GM23248 (cell line): ENCODE results near the gene FAM50B. TPM values are rescaled to one million over a fixed set of nuclear protein-coding genes. Genes with fewer than 3 reads are reported as not detected.
A peak's percentile ranks its signal among the peaks of the same experiment; 100 is the strongest.

Source experiments
- DNase-seq: peaks from one replicate; pipeline ENCODE4 v3.0.0-alpha.2; 2015
- H2AFZ ChIP-seq: fragments of 200-600 bp; sonication (generic); 2 replicates; pipeline ENCODE4 v1.6.1; 2016; ENCODE audit warnings: antibody characterized with exemption
- H3F3A ChIP-seq: fragments of 200-600 bp; sonication (generic); 2 replicates; pipeline ENCODE4 v1.6.1; 2016; ENCODE audit warnings: mild to moderate bottlenecking, antibody characterized with exemption, mixed run types; ENCODE audit not compliant: insufficient read depth
- H3K27ac ChIP-seq: fragments of 200-600 bp; sonication (generic); 2 replicates; pipeline ENCODE4 v1.5.1; 2016; ENCODE audit warnings: mild to moderate bottlenecking
- H3K27me3 ChIP-seq: fragments of 200-600 bp; sonication (generic); replicated peaks from 2 replicates; pipeline ENCODE4 v1.6.1; 2016; ENCODE audit warnings: mild to moderate bottlenecking; ENCODE audit not compliant: insufficient read depth
- H3K36me3 ChIP-seq: fragments of 200-600 bp; sonication (generic); 2 replicates; pipeline ENCODE4 v1.6.1; 2016; ENCODE audit warnings: low read depth, mild to moderate bottlenecking
- H3K4me1 ChIP-seq: fragments of 200-600 bp; sonication (generic); 2 replicates; pipeline ENCODE4 v1.6.1; 2016; ENCODE audit warnings: mild to moderate bottlenecking; ENCODE audit not compliant: insufficient read depth
- H3K4me2 ChIP-seq: fragments of 200-600 bp; sonication (generic); one replicate; pipeline ENCODE4 v1.6.1; 2016; ENCODE audit warnings: mild to moderate bottlenecking; ENCODE audit not compliant: unreplicated experiment
- H3K4me3 ChIP-seq: fragments of 200-600 bp; sonication (generic); 2 replicates; pipeline ENCODE4 v1.5.1; 2016; ENCODE audit warnings: mild to moderate bottlenecking
- H3K79me2 ChIP-seq: fragments of 200-600 bp; sonication (generic); 2 replicates; pipeline ENCODE4 v1.6.1; 2016; ENCODE audit warnings: mild to moderate bottlenecking; ENCODE audit not compliant: insufficient read depth
- H3K9ac ChIP-seq: fragments of 200-600 bp; sonication (generic); 2 replicates; pipeline ENCODE4 v1.6.1; 2016; ENCODE audit warnings: mild to moderate bottlenecking
- H3K9me2 ChIP-seq: fragments of 200-600 bp; sonication (generic); 2 replicates; pipeline ENCODE4 v1.6.1; 2016; ENCODE audit warnings: mixed run types, mild to moderate bottlenecking, moderate library complexity; ENCODE audit not compliant: insufficient read depth
- H3K9me3 ChIP-seq: fragments of 200-600 bp; sonication (generic); one replicate; pipeline ENCODE4 v1.6.1; 2017; ENCODE audit warnings: low read depth
- H4K20me1 ChIP-seq: fragments of 200-600 bp; sonication (generic); 2 replicates; pipeline ENCODE4 v1.6.0; 2016; ENCODE audit not compliant: insufficient read depth
- EZH2 ChIP-seq: fragments of 200-600 bp; sonication (generic); IDR thresholded peaks from 2 replicates; pipeline ENCODE4 v1.6.1; 2018; ENCODE audit warnings: antibody characterized with exemption, mild to moderate bottlenecking; ENCODE audit not compliant: insufficient read depth, poor library complexity, severe bottlenecking
- EZH2phosphoT487 ChIP-seq: fragments of 200-600 bp; sonication (generic); IDR thresholded peaks from 2 replicates; pipeline ENCODE4 v1.6.1; 2018; ENCODE audit warnings: antibody characterized with exemption, moderate library complexity, mild to moderate bottlenecking, low read depth; ENCODE audit not compliant: insufficient read depth
- WGBS, 2 experiments: methylation state at CpG; one replicate each; pipeline ENCODE4 v1.1.6; 2015 to 2017; ENCODE audit warnings: low lambda C conversion rate in 2 of 2, low coverage in 1 of 2; ENCODE audit errors: missing lambda C conversion rate in 2 of 2; 5-methylcytosine and 5-hydroxymethylcytosine counted together
- in situ Hi-C: fragments of 300-500 bp; cut with MboI; formaldehyde crosslinking; loops from 2 replicates; pipeline ENCODE4 v1.15.0; 2020
- polyA plus RNA-seq: library from polyadenylated mRNA; unstranded; fragments of >200 nt; fragmentation: Nextera tagmentation; extraction: Ambion mirVana; gene quantifications from 2 replicates; pipeline ENCODE4 v1.2.1, GENCODE V29; 2016
- total RNA-seq: library from RNA; depleted of rRNA; stranded (reverse); fragments of >200 nt; shearing (Covaris generic); gene quantifications from 2 replicates; pipeline ENCODE4 v1.2.3, GENCODE V29; 2014

Gene FAM50B
- total and polyA plus RNA-seq, 2 experiments from 2014 or later, result 7.6 to 12.1 TPM

DNA sequence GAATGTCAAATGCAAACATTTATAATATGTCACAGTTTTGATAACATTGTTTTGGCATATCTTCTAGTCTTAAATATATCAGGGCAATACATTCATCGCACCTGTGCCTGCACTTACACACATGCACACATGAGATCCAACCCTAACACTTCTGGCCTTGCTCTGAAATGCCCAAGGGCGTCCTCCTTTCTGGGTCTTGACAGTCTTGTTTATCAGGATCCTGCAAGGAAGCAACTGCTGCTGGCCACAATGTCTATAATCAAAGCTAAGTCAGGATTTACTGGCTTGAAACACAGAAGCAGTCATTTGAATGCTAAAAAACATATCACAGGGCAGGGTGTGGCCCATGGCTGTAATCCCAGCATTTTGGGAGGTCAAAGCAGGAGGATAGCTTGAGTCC, 32.9 kb upstream of the FAM50B start:
- H3K79me2 ChIP-seq, result no peaks in the 10 kb centered on the region
- H2AFZ ChIP-seq, result no peak overlapping the region
- TF ChIP-seq EZH2phosphoT487, result no peak
- TF ChIP-seq EZH2, result no peak
- 90 to 92% methylated on average over 2 of the region's 2 CpGs for WGBS, 2 experiments
- H3K9me3 ChIP-seq, result no peaks in the 10 kb centered on the region
- no peaks in the 10 kb centered on the region for H3F3A ChIP-seq
- no peaks in the 10 kb centered on the region for H3K27me3 ChIP-seq
- no peak overlapping the region for H3K4me2 ChIP-seq
- H3K9me2 ChIP-seq, result no peaks in the 10 kb centered on the region; the same call in 1 of the 2 replicates
- no peak overlapping the region for H3K4me3 ChIP-seq
- in situ Hi-C loops, result no loop called here
- H3K4me1 ChIP-seq, result peaks cover 11% of the 10 kb centered on the region; the same call in 1 of the 2 replicates
- no peaks in the 10 kb centered on the region for H4K20me1 ChIP-seq
- H3K27ac ChIP-seq, result no peak overlapping the region
- no peak for DNase-seq
- H3K9ac ChIP-seq, result no peak overlapping the region
- no peaks in the 10 kb centered on the region for H3K36me3 ChIP-seq

DNA sequence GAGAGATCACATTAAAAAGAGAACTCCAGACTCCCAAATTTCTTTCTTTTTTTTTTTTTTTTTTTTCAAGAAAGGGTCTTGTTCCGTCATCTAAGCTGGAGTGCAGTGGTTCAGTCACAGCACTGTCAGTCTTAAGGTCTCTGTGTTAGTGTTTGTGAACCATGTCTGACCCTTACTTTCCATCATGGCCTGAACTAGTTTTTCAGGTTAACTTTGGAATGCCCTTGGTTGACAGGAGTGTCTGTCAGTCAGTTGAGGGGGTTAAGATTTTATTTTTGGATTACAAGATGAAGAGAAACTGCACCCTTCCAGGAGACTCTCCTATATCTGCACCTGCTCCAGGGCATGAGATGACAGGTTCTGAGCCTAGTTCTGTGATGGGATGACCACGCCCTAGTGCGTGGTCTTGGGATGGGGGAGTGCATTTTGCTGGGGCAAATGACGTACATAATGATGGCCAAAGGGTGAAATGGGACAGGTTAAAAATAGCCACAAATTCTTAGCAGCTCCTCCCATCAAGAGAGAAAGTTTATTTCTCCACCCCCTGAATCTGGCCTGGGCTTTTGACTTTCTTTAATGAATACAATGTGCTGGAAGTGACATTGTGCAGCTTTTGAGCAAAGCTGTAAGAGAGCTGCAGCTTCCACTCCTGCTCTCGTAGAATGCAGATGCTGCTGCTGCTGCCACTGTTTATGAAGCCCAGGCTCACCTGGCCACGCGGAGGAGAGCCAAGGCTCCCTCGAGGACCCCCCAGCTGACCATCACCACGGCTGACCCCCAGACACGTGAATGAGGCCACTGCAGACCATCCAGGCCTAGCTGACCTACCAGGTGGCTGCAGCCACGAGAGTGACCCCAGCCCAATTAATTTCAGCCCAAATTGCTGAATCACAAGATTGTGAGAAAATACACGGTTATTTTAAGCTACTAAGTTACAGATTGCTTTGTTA, 29.7 kb upstream of the FAM50B start:
- no peaks in the 10 kb centered on the region; the same call in 1 of the 2 replicates for H3K9me2 ChIP-seq
- peaks cover 11% of the 10 kb centered on the region for H3F3A ChIP-seq

DNA sequence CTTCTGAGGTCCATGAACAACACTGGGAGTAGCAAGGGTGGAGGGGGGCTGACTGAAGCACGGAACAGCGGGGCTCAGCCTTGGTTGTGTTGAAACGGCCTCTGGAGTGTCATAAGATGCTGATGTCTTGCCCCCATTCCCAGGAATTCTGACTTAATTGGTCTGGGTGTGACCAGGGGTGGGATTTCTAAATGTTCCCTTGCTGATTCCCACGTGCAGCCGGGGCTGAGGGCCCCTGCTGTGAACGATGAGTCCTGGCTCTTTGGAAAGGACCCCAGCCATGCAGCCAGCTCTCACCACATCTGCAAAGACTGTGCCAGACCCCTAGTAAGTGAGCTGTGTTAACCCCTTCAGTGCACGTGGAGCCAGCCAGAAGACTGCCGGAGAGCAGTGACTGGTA, 28.6 kb upstream of the FAM50B start:
- H2AFZ ChIP-seq, result no peak overlapping the region
- in situ Hi-C loops, result no loop called here

More for the DNA sequence above, 29.7 kb upstream of the FAM50B start:
- in situ Hi-C loops, result no loop called here
- H3K9me3 ChIP-seq, result no peaks in the 10 kb centered on the region
- no peaks in the 10 kb centered on the region for H3K79me2 ChIP-seq
- H3K4me1 ChIP-seq, result peaks cover 1% of the 10 kb centered on the region
- no peaks in the 10 kb centered on the region for H3K27me3 ChIP-seq
- WGBS, 2 experiments, result 32 to 41% methylated on average over 12 of the region's 12 CpGs
- DNase-seq, result peak; percentile 20
- no peak overlapping the region for H2AFZ ChIP-seq
- no peak for TF ChIP-seq EZH2phosphoT487
- TF ChIP-seq EZH2, result no peak
- H3K27ac ChIP-seq, result no peak overlapping the region
- no peak overlapping the region for H3K9ac ChIP-seq
- H3K36me3 ChIP-seq, result no peaks in the 10 kb centered on the region
- no peak overlapping the region for H3K4me3 ChIP-seq
- no peaks in the 10 kb centered on the region for H4K20me1 ChIP-seq
- no peak overlapping the region for H3K4me2 ChIP-seq

DNA sequence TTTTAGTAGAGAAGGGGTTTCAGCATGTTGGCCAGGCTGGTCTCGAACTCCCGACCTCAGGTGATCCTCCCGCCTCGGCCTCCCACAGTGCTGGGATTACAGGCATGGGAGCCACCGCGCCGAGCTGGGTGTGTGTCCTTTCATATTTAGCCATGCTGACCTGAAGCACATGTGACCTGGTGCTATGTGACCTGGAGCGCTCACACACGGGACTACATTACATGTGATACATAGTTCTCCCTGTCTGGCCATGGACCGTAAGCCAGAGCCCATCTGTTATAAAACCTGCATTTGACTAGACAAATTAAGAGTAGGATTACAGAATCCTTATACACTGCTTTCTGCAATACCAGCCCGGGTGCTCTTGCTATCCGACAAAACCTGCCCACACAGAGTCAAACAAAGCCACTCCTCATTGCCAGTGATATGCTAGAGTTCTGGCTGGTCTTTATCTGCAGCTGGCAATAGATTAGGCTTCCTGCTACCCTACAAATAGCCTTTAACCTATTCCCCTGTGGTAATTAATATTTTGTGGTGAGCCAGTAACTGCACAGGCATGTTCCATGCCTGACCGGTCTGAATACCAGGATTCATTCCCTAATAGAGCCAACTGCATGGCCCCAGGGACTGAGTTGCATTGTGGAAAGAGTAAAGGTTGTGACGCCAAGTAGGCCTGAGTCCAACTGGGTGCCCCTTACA, 26.3 kb upstream of the FAM50B start:
- 93 to 94% methylated on average over 14 of the region's 14 CpGs for WGBS, 2 experiments
- Histone ChIP-seq H3F3A (peaks cover 37% of the 10 kb centered on the region), H3K4me1 (peaks cover 25% of the 10 kb centered on the region), H4K20me1 (no peaks in the 10 kb centered on the region), H3K9me3 (no peaks in the 10 kb centered on the region), H3K9ac (no peak overlapping the region), H3K27ac (no peak overlapping the region), H3K79me2 (no peaks in the 10 kb centered on the region), H3K9me2 (no peaks in the 10 kb centered on the region; the same call in 1 of the 2 replicates), H2AFZ (no peak overlapping the region), H3K4me2 (no peak overlapping the region), H3K27me3 (no peaks in the 10 kb centered on the region), H3K36me3 (no peaks in the 10 kb centered on the region), H3K4me3 (no peak overlapping the region)
- TF ChIP-seq EZH2 (no peak), EZH2phosphoT487 (no peak)
- in situ Hi-C loops, result no loop called here
- DNase-seq, result peak; percentile 34

More for the DNA sequence above, 28.6 kb upstream of the FAM50B start:
- Histone ChIP-seq H3K9me2 (no peaks in the 10 kb centered on the region; the same call in 1 of the 2 replicates), H3K4me2 (no peak overlapping the region), H3K9ac (no peak overlapping the region), H3K36me3 (no peaks in the 10 kb centered on the region), H3K27ac (no peak overlapping the region), H4K20me1 (no peaks in the 10 kb centered on the region), H3K9me3 (no peaks in the 10 kb centered on the region), H3K4me1 (peaks cover 12% of the 10 kb centered on the region), H3K27me3 (no peaks in the 10 kb centered on the region), H3K4me3 (no peak overlapping the region), H3K79me2 (no peaks in the 10 kb centered on the region), H3F3A (peaks cover 22% of the 10 kb centered on the region)
- no peak for TF ChIP-seq EZH2phosphoT487
- TF ChIP-seq EZH2, result no peak
- 40% methylated on average over 8 of the region's 8 CpGs for WGBS, 2 experiments
- peak; percentile 15 for DNase-seq
